GM18873 (cell line): ENCODE measurements around the gene FUOM.

Experiments used
- ATAC-seq: cut with Tn5 transposase; IDR thresholded peaks from one replicate; pipeline ENCODE4 v1.9.1; 2021; ENCODE audit warnings: mild to moderate bottlenecking, moderate library complexity, moderate number of reproducible peaks; ENCODE audit not compliant: unreplicated experiment, low FRiP score

FUOM gene, protein sequence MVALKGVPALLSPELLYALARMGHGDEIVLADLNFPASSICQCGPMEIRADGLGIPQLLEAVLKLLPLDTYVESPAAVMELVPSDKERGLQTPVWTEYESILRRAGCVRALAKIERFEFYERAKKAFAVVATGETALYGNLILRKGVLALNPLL

DNA sequence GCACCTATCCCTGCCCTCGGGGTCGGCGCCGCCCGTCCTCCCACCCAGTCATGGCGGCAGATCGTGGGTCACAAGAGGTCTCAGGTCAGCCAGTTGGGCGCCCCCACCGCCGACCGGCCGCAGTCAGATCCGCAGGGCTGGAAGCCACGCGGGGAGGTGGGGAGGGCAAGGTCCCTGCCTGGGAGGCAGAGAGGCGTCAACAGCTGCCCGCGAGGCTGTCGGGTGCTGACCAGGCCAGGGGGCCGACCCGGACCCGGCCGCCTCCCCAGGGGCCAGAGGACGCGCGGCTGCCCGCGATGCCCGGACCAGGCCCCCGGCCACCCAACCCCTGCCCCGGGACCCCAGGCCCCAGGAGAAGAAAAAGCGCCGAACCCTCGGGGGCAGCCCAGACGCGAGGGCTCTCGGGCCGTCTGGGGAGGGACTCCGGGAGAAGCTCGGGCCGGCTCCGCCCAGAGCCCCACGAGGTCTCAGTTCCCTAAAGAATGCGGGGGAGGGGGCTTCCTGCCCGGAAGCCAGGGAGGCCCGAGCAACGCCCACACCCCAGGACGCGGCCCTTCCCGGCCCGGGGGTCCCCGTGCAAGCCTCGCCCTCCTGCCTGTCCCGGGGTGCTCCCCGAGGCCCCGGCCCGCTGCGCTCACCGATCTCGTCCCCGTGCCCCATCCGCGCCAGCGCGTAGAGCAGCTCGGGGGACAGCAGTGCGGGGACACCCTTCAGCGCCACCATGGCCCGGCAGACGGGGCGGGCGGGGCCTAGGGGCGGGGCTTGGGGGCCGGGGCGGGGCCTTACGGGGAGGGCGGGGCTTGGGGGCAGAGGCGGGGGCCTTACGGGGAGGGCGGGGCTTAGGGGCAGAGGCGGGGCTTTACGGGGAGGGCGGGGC lies at the start of gene FUOM:
Gene FUOM (minus strand): TSS at position 735 of the 877 bp plus-strand sequence. CDS start 12 bp downstream, at position 723.
- peak; percentile 50 for ATAC-seq

DNA sequence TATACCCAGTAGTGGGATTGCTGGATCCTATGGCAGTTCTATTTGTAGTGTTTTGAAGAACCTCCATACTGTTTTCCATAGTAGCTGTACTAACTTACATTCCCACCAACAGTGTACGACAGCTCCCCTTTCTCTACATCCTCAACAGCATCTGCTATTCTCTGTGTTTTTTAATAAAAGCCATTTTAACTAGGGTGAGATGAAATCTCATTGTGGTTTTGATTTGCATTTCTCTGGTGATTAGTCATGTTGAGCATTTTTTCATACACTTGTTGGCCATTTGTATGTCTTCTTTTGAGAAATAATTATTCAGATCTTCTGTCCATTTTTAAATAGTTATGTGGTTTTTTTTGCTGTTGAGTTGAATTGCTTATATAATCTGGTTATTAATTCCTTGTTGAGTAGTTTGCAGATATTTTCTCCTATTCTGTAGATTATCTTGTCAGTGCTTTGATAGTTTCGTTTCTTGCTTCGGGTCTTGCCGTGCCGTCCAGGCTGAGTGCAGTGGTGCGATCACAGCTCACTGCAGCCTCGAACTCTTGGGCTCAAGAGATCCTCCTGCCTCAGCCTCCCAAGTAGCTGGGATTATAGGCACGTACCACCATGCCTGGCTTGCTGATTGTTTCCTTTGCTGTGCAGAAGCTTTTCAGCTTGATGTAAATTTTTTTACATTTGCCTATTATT lies 48.2 kb upstream of the FUOM start:
- no peak for ATAC-seq

DNA sequence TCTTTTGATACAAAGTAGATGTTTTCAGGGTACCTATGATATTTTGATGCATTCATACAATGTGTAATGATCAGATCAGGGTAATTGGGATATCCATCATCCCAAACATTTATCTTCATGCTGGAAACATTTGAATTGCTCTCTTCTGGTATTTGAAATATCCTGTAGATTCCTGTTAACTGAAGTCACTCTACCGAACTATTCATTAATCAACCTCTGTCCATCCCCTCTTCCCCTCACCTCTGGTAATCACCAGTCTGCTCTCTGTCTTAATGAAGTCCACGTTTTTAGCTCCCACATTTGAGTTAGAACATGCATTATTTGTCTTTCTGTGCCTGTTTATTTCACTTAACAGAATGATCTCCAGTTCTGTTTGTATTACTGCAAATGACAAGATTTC lies 47.5 kb upstream of the FUOM start:
- ATAC-seq = no peak

DNA sequence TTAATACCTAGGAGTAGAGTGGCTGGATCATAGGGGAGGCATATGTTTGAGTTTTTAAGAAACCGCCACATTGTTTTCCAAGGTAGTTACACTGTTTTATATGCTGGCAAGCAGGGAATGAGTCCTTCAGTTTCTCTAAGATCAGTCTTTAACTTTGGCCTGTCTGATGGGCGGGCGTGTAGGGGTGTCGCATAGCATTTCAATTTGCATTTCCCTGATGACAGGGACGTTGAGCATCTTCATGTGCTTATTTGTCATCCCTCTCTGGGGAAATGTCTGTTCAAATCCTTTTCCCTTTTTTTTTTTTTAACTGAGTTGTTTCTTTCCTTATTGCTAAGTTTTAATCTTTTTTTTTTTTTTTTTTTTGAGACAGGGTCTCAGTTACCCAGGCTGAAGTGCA lies 46.0 kb upstream of the FUOM start:
- no peak for ATAC-seq

DNA sequence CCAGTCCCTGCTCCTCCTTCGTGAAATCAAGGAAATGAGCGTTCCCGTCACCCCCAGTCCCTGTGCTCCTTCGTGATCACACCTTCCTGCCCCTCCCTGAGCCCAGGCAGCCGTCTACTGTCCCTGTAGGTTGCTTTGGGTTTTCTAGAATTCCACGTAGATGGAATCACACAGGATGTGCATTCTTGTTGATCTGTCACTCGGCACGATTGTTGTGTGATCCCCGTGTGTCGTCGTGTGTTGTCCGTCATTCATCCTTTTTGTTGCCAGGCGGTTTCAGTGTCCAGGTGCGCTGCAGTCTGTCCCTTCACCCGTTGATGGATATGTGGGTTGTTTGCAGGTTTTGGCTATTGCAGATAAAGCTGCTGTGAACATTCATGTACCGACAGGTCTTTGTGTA lies 45.5 kb upstream of the FUOM start:
- no peak for ATAC-seq

DNA sequence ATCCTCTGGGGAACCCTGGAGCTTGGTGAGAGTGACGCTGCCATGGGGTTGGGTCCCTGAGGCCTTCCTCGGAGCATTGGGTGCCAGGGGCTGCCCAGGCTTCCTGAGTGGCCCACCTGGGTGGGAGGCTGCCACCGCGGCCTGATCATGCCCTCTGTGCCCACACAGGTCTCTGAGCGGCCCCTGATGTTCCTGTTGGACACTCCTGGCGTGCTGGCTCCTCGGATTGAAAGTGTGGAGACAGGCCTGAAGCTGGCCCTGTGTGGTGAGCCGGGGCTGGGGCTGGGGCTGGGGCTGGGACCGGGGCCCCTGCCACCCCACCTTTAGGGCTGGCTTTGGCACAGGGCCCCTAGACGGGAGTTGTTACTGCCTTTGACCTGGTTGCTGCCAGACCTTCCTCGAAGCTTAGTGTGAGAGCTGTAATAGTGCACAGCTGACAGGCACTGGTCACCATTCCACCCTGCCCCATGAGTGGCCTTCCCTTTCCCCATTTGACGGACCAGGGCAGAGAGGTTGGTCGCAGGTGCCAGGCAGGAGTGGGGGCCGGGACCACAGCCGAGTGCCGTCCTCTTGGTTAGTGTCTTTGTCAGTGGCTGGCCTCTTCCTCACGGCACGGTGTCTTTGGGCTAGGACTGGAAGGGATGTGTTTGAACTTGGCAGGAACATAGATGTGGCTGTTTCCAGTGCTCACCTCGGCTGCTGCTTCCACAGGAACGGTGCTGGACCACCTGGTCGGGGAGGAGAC lies 44.3 kb upstream of the FUOM start:
- ATAC-seq = no peak

DNA sequence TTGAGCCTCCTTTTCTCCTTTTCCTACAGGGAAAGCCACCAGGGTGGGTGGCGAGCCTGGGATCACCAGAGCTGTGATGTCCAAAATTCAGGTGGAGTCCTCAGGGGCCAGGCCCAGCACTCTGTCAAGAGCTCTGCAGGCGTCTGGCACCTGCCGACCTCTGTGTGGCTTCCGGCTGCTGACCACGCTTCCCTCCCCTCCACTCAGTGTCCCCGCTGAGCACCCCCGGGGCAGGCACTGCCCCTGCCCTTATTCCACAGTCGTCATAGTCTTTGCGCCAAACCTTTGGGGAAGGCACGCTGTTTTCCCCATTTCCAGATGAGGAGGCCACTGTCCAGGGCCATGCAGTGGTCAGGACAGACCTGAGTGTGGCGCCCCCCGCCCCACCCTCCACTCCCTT lies 43.7 kb upstream of the FUOM start:
- no peak for ATAC-seq

DNA sequence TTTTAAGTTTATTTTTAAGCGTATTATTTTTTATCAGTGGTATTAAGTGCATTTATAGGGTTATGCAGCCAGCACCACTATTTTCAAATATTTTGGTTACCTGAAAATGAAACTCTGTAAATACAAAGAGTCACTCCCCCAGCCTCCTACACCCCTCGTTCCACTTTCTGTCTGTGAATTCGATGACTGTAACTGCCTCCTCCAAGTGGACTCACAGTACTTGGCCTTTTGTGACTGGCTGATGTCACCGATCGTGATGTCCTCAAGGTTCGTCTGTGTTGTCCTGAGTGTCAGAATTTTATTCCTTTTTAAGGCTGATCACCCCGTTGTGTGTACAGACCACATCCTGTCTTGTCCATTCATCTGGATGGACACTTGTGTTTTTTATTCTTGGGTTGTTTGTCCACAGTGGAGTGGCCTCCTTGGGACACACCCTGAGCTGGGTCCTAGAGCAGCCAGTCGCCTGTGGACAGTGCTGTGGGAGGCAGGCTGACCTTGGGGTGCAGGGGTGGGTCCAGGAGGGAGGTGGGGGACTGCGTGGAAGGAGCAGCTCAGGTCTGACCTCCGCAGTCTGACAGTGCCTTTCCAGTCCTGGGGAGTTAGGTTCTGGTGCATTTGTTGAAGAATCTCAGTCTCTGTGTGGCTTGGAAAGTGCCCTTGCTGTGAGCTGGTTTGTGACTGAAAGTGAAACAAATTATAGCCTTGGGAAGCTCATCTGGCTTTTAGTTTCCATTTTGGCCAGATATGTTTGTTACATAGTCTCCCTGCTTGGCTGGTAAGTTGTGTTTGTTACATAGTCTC lies 43.0 kb upstream of the FUOM start:
- peak; percentile 68 for ATAC-seq

DNA sequence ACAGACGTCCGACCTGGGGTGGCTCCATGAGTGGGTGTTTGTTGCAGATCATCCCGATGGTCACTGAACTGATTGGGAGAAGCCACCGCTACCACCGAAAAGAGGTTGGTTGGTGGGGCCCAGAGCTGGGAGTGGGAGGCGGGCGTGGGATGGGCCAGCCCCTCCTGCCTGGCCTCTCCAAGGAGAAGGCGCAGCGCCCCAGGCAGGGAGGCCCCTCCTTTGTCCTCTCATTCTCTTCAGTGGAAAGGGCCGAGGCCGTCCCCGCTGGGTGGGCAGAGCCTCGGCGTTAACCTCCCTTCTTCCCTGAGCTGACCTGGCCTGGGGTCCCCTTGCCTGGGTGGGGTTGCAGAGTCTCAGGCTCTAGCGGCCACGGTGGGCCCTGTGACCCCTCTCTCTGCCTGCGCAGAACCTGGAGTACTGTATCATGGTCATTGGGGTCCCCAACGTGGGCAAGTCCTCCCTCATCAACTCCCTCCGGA lies 41.3 kb upstream of the FUOM start:
- ATAC-seq = no peak

DNA sequence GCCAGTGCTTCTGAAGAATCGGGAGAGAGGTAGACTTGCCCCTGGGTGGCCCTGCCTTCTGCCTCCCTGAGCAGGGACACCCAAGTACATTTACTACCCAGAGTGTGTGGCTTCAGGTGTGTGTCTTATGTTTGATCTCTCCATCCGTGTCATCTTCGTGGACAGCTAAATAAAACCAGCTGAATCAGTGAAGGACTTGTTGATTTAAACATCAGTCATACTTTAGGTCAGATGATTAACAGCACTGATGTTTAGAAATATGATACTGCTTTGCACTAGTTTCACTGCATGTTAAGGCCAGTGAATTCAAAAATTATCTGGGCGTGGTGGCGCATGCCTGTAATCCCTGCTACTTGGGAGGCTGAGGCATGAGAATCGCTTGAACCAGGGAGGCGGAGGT lies 40.1 kb upstream of the FUOM start:
- ATAC-seq = no peak

DNA sequence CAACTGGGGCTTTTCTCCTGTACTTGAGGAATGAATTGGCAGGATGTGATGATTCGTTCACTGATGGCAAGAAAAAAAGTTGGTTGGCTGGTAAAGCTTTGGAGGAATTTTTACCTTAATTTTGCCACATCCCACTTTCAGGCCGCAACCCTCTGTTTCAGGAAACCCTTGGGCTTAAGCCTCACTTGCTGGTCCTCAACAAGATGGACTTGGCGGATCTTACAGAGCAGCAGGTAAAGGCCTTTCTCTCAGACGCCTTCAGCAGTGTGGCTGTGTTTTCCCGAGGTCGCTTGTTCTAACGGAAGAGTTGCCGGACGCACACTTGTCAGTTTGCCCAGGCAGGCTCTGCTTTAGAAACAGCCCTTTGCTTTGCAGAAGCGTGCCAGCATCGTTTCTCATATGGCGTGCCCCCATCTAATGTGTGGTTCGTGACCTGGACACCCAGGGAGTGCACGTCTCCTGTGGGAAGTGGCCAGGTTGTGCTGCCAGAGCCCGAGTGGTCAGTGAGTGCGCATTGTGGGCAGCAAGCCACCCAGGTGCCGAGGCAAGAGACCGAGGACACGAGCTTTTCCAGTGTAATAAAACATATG lies 38.3 kb upstream of the FUOM start:
- ATAC-seq = no peak

DNA sequence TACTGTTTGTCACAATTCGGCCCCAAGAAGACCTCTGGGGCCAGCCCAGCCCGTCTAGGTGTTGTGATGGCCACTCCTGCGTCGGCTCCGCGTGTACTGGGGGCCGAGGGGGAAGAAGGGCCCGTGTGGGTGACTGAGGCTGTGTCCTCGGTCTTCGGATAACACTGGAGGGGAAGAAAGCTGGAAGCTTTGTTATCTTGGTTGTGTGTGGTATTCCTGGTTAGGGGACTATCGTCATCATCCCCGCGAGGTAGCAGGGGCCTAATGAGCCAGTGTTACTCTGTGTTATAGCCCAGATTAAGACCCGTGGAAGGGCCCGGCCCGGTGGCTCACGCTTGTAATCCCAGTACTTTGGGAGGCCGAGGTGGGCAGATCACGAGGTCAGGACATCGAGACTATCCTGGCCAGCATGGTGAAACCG lies 37.0 kb upstream of the FUOM start:
- no peak for ATAC-seq

DNA sequence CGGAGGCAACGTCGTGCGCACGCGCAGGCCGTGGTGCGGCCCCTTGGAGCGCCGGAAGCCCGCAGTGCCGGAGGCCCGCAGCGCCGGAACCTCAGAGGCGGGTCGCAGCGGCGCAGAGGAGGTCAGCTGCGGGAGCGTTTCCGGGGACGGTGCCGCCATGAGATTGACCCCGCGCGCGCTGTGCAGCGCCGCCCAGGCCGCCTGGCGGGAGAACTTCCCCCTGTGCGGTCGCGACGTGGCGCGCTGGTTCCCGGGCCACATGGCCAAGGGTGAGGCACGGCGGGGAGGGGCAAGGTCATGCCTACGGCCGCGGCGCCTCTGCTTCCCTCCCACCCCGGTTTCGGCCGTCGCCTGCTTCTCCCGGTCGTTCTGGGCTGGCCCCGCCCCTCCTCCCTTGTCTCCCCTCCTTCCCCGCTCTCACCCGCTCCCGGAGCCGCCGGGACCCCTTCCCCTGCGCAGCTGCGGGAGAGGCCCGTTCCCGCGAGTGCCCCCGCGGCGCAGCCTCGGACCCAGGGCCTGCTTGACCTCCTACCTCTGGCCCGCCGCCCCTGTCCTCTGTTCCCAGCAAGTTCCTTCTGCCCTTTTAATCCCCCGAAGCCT lies 36.3 kb upstream of the FUOM start, which contains the start of gene MTG1:
Gene MTG1 (plus strand): TSS at position 94 of the 600 bp plus-strand sequence. CDS start 64 bp downstream, at position 158.
- peak; percentile 67 for ATAC-seq

DNA sequence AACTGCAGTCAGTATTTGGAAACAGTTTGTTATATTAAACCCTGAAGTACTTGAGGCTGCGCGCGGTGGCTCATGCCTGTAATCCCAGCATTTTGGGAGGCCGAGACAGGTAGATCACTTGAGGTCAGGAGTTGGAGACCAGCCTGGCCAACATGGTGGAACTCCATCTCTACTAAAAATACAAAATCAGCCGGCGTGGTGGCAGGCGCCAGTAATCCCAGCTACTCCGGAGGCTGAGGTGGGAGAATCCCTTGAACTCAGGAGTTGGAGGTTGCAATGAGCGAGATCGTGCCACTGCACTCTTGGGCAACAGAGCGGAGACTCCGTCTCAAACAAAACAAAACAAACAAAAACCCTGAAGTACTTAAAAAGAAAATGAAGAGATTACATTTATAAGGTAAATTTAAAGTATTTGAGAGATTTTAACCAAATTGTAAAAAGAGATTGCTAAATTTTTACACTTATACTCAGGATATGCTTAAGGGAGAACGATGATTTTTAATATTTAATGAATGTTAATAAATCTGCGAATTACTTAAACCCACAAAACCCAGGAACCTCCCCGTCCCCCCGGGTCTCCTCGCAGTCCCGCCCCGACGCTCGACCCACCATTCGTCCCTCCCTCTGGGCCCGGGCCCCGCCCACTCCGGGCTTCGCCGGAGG lies 35.7 kb upstream of the FUOM start:
- no peak for ATAC-seq

DNA sequence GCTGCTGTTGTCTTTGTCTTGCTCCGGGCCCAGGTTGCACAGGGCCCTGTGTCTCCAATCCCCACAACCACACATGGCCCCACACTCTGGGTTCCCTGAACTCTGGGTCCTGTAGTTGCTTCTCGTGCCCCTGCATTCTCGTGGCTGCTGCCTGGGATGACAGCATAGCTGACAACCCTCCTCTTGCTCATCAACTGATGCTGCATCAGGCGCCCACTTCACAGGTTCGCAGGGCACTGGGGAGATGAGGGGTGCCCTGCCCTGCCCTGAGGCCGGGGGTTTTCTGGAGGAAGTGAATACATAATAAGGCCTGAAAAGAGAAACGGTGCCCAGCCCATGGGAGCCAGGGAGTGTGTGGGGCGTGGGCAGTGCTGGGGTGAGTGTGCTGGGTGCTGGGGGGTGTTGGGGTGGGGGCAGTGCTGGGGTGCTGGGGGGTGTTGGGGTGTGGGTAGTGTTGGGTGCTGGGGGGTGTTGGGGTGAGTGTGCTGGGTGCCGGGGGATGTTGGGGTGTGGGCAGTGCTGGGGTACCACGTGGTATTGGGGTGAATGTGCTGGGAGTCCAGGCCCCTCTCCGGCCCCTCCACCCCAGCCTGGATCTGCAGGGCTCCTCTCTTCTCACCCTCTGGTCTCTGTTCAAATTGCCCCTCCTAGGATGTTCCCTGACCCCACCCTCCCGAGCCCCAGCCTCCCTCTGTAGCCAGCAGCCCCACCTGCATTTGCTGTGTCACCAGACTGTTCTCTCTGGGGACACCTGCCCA lies 34.1 kb upstream of the FUOM start:
- no peak for ATAC-seq

DNA sequence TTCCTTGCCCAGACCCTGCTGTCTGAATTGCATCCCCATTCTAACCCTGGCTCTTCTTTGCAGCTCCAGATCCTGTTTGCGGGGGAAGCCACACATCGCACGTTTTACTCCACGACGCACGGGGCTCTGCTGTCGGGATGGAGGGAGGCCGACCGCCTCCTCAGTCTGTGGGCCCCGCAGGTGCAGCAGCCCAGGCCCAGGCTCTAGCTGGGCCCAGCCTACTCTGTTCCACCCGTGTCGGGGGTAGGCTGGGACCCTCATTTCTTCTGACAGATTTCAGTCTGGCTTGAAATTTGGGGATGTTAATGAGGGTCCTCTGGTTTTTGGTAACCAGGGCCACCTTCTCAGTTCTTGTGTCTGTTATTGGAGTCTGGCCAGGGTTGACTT lies 33.4 kb upstream of the FUOM start:
- no peak for ATAC-seq

DNA sequence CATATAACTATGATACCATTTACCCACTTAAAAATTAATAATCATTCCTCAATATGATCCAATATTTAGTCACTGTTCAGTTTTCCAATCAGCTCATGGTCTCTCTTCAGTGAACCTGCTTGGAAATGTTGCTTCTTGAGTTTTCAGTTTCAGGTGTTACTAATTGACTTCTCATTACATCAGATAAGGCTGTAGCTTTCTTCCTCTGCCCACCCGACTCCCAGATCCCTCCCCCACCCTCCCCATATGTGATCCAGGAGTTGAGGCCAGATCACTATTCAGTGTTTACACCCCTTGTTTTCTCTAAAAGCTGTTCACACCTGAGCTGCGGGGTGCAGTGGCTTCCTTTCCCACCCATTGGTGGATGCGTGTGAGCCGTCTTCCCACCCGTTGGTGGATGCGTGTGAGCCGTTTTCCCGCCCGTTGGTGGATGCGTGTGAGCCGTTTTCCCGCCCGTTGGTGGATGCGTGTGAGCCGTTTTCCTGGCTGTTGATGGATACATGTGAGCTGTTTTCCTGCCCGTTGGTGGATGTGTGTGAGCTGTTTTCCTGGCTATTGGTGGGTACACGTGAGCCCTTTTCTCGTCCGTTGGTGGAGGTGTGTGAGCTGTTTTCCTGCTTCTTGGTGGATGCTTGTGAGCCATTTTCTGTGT lies 32.9 kb upstream of the FUOM start:
- no peak for ATAC-seq
